Left ventricle myocardium superior (tissue), 1 donor: Measurements from ENCODE around the gene ARHGAP25. TPM values are rescaled to one million over a fixed set of nuclear protein-coding genes. Genes with fewer than 3 reads are reported as not detected.

Experiments used
- ATAC-seq: fragments of 200-7000 bp; cut with Tn5 transposase; one replicate; pipeline ENCODE4 v1.9.1; 2020; ENCODE audit warnings: mild to moderate bottlenecking, moderate library complexity
- DNase-seq: peaks from one replicate; pipeline ENCODE4 v3.0.0-alpha.2; 2020
- intact Hi-C: fragments of 100-400 bp; cut with micrococcal nuclease; formaldehyde crosslinking; loops from one replicate; pipeline ENCODE4 v1.11.0; 2022
- total RNA-seq: library from RNA; stranded (reverse); fragmentation: NEBNext Ultra II Directional; extraction: Animal tissue kit (Norgen Biotek cat#: 25700); gene quantifications from one replicate; pipeline ENCODE4 v1.2.1, GENCODE V29; 2021
- donor health status: DM: no; HTN: yes; CAD: no; lungs with severe emphysema.

The ARHGAP25 gene
- total RNA-seq, 1 donor from 2014 or later = 5.4 TPM

DNA sequence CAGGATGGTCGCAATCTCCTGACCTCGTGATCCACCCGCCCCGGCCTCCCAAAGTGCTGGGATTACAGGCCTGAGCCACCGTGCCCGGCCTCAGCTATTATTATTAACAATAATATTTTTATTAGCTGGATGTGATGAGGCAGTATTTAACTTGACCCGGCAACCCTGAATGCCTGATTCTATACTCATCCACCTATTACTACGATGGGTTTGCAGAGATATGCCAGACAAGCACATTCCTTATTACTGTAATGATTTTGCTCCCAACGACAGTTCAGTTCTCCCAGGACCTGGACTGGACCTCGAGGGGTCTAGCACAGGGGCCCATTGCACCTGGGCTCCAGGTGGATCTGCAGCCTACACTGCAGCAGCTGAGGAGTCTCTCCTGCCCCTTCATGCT lies 104.0 kb downstream of the ARHGAP25 start:
- ATAC-seq = no peak
- intact Hi-C loops = loop anchor here (10.0 kb wide), 1 partner anchor 64 kb away; no protein-coding TSS in a partner anchor
- DNase-seq = no peak

DNA sequence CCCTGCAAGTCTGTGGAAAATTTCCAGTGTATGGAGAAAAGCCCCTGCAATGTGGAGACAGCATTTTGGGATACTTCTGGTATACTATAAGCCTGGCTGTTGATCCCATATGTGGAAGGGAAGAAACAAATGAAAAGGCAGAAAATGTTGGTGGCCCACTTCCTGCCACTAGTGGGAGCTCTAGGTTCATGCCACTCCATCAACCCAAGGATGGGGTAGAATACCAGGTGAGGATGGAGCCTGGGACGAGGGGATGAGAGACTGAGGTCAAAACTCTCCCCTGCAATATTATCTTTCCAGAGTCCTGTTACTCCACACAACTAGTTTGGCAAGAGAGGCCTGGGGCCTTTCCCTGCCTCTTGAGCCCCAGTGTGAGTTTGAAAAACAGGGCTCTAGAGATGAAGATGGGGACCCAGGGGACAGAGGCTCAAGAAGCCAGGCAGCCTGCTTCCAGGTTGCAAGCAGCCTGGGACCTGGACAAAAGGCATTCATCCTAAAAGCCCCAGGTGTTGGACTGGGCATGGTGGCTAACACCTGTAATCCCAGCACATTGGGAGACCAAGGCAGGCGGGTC lies 104.7 kb downstream of the ARHGAP25 start:
- intact Hi-C loops = loop anchor here (10.0 kb wide), 1 partner anchor 65 kb away; no protein-coding TSS in a partner anchor
- DNase-seq (no peak), ATAC-seq (no peak)

DNA sequence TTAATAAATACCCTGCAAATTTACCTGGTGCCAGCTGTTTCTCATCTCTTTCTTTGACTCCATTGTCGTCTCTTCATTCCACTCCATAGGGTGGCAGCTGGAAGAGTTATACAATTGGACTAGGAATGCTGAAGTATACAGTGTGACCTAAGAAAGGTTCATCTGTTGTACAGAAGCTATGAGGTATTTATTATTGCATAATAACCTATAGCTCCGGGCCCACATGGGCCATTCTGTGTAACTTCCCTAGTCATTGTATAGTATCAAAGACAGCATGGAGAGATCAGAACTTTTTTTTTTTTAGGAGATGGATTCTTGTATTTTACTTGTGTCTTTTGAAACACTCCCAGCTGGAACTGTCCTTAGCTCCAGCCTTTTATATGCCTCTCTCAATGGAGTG lies 110.4 kb downstream of the ARHGAP25 start:
- ATAC-seq (no peak), DNase-seq (no peak)
- intact Hi-C loops = no loop called here

DNA sequence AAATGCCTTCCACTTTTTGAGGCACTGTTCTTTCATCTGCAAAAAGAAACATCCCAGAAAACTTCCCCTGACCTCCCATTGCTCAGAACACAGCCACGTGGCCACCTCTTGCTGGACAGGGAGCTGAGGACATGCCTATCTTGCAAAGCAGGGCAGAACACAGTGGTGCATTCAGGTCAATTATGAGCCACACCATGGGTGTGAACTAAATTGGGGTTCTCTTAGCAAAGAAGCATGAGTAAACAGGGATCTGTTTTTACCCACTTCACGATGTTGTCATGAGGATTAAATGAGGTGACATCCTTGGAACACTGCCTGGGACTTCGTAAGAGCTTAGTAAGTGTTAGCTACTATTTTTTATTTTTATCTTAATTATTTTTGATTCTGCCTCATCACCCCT lies 111.5 kb downstream of the ARHGAP25 start:
- DNase-seq (no peak), ATAC-seq (no peak)
- intact Hi-C loops = no loop called here

DNA sequence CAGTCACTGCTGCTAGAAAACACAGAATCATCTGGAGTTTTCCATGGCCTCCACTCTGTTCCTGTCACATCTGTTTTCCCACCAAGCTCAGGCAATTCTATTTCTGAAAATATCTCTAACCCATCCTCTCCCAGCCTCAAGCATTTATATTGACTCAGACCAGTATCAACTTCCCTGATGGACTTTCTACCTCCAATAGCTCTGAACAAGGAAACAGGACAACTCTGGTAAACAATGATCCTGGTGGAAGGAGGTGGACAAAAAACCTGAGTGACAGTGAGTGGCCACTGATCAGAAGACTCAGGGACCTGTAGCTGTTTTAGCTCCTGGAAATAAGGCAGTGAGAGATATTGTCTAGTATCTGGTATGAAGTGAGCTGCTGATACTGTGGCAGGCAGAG lies 113.1 kb downstream of the ARHGAP25 start:
- intact Hi-C loops = no loop called here
- DNase-seq (no peak), ATAC-seq (no peak)

DNA sequence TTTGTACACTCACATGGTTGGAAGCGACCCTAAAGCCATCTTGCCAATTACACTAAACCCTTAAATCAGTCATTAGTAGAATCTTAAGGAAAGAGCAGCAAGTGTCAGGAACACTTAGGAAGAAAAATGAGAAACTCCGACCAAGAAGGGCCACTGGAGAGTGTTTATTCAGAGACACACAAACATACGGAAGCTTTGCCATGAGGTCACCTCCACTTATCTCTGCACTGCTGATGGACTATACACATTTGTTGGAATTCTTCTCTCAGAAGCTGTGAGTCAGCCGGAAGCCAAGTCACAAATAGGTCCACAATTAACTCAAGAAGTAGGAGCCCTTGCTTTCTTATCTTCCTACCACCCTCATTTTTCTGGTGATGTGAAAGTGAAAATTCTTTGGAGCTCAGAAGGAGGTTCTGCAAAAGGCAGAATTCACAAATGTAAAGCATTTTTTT lies 115.0 kb downstream of the ARHGAP25 start:
- intact Hi-C loops = no loop called here
- DNase-seq = no peak
- ATAC-seq = no peak

DNA sequence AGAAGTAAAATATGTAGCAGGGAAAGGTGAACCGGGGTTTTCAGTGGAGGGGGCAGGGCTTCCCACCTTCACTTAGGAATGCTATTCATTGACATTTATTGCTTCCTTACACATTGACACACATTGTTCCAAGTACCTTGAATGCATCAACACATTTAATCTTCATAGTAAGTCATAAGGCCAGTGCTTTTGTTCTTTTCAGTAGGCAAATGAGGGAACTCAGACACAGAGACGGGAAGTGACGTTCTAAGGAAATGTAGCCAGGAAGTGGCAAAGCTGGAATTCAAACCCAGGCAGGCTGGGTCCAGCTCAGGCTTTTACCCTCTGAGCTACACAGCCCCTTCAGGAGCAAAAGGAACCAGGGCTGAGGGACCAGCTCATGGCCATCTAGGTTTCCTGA lies 115.9 kb downstream of the ARHGAP25 start:
- intact Hi-C loops = no loop called here
- DNase-seq = no peak
- ATAC-seq = no peak

DNA sequence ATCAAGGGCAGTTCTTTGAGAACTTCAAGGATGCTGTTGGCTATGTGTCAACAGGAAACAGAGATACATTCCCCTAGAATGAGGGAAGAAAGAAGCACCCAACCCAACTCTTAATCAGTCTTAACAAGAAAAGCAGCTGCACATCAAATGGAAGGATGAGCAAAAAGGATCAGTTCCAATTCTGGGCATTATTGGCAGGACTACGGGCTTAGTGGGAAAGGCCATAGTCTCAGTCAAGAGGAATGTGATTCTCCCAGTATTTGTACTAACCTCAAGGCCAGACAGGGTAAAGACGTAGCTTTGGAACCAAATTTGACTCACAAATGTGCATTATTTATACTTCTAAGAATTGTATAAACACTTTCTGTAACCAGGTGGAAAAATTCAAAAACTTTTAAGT lies 118.4 kb downstream of the ARHGAP25 start:
- ATAC-seq = no peak
- intact Hi-C loops = no loop called here

DNA sequence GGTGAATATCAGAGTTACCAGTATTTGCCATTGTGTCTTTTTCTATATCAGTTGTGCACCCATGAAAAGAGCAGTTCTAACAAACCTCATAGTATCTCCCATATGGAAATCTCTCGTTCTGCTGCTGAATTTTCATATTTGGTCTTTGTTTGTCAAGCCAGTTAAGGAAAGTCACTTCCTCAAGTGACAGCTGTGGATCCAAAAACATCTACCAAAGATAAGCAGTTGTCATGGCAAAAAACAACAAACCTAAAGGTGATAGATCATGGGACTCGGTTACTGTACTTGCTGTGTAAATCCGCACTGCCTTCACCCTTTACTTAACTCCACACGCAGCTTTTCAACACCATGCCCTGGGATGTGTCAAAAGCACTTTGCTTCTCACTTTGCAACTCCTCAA lies 119.3 kb downstream of the ARHGAP25 start:
- no peak for DNase-seq
- intact Hi-C loops = no loop called here

More for the DNA sequence above, 118.4 kb downstream of the ARHGAP25 start:
- no peak for DNase-seq

DNA sequence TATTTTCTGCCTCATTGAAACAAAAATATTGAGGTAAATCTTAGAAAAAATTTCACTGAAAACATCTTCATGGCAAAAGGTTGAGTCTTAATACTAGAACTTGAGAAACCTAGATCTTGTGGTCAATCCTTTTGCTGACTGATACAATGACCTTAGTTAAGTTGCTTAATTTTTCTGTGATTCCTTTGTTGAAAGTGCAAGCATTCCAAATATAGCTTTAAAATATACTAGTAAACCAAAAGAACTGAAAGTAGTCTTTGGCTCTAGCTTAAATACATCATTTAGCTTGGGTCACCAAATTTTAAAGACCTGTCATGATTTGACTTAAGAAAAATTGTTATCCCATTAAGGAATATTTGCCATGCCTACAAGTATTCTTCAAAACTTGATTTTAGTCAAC lies 119.9 kb downstream of the ARHGAP25 start:
- ATAC-seq = no peak
- DNase-seq = no peak
- intact Hi-C loops = no loop called here

More for the DNA sequence above, 119.3 kb downstream of the ARHGAP25 start:
- peak; percentile 56 for ATAC-seq

DNA sequence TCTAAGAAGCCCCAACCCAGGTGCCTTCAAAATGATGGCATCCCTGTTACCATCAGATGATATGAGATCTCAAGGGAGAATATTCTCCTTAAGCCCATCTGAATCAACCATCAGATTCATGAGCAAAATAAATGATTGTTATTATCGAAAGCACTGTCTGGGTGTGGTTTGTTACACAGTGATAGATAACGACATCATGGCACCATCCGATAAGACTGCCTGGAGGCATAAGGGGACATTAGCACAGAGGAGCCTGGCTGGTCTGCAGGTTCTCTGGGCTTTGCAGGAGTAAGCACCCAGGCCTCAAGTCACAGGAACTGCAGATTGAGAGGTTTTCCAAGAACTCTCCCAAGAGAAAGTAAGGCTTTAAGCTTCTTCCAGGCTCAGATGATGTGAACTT lies 120.9 kb downstream of the ARHGAP25 start:
- intact Hi-C loops = no loop called here
- ATAC-seq = no peak

DNA sequence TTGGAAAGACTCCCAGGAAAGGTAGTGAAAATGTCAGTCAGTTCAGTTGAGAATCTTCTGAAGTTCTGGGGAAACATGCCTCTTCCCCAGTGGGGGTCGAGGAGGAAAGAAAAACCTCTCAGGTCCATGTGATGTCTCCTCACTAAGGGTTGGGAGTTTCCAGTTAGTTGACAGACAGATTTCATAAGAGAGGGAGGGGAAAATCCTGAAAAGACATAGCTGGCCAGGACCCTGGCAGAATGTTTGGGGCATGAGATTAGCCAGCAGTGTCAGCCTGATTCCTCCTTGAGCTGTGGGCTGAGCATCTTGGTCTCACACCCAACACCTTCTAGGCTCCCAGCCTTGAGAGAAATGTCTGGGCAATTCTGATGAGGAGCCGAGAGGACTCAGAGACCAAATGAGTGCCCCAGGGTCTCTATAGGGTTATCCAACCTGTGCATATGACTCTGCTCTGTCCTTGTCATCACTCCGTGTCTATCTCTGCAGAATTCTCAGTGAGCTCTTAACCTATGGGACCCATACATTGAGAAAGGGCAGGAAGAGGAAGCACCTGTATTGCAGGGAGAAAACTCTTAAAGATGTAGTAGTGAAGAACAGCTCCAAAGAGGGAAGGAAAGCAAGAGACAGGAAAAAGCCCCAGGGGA lies 122.7 kb downstream of the ARHGAP25 start:
- intact Hi-C loops = no loop called here
- no peak for ATAC-seq
- no peak for DNase-seq

More for the DNA sequence above, 120.9 kb downstream of the ARHGAP25 start:
- DNase-seq = no peak

DNA sequence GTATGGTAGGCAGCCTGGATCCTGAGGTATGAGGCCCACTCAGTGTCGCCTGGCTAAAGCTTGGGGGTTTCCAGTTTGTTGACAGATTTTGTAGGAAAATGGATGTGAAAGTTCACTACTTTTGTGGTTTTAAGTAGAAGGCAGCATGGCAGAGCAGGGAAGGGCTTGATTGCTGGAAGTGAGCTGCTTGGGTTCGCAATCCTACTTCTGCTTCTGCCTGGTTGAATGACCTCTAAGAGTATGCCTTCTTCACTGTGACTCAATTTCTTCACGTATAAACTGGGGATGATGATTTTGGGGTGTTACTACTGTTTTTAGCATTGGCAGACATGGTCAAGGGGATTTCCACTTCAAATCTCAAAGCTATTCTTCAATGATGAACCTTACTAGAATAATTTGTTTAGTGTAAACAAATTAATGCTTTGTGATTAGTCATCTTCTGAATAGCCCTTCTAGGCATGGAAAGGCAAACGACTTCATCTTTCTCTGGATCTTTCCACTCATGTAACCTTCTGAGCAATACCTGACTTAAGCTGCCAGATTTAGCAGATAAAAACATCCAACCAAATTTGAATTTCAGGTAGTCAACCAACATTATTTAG lies 123.3 kb downstream of the ARHGAP25 start:
- intact Hi-C loops = no loop called here
- DNase-seq = no peak
- ATAC-seq = no peak

DNA sequence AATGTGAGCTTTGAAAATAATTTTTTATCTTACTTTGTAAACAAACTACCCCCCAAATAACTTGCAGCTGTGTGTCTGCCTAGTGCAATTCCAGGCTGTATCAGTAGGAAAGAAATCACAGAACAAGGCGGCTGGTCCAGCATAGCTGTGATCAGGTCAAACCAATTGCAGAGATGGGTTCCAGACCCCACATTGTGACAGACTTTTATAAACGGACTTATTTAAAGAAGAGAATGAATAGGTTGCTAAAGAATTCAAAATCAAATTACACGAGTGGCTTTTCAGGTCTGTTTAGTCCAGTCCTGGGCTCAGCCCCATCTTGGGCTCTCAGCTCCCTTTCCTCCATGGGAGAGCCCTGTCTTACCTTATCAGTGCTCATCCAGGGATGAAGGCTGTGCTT lies 125.5 kb downstream of the ARHGAP25 start:
- ATAC-seq (no peak), DNase-seq (no peak)
- intact Hi-C loops = no loop called here

DNA sequence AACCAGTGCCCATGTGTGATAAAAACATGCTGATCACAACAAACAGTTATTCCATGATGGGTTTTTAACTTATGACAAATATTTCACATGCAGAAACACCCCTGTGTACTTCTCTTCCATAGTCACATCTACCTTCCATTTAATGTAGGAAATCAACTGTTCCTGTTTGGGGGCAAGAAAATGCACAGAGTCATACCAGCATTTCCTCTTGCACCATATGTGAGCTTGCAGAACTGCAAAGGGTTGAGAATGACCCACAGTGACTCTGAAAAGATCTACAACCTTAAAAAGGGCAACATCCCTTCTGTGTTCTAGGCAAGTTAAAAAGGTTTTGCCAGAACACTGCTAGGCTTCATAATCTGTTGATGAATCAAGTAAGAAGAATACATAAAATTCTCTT lies 126.7 kb downstream of the ARHGAP25 start:
- ATAC-seq (no peak), DNase-seq (no peak)
- intact Hi-C loops = no loop called here

DNA sequence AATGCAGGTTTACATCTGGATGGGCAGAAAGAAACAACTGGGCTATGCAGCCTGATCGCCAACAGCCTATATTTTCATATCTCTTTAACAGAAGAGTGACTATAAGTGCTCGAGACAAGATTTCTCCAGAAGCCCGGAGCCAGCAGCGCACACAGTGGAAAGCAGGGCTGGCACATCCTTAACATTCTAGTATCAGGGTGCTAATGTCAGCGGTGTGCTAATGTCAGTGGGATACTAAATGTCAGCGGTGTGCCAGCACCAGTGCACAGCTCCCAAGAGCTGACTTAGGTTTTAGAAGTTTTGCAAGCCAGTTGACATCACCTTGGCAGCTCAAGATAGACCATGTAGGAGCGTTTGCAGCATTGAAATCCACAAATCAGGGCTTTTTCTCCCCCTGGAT lies 128.3 kb downstream of the ARHGAP25 start:
- intact Hi-C loops = no loop called here
- ATAC-seq = peak; percentile 57
- DNase-seq = peak; percentile 28

DNA sequence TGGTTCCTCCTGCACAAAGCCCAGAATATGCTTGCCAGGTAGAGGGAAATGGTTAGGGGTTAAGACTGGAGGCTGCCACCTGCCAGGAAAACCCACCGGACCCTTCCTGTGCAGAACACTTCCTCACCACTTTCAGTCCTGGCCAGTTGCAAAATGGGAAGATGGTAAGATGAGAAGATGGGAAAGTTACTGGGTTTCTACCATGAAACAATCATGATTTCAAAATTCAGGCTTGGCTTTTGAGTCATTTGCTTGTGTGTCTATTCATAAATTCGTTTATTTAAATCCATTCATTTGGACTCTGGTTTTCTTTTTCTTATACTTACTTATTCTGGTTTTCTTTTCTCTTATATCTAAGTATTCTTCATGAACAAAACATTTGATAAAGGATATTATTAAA lies 129.4 kb downstream of the ARHGAP25 start:
- ATAC-seq = no peak
- no peak for DNase-seq
- intact Hi-C loops = no loop called here

DNA sequence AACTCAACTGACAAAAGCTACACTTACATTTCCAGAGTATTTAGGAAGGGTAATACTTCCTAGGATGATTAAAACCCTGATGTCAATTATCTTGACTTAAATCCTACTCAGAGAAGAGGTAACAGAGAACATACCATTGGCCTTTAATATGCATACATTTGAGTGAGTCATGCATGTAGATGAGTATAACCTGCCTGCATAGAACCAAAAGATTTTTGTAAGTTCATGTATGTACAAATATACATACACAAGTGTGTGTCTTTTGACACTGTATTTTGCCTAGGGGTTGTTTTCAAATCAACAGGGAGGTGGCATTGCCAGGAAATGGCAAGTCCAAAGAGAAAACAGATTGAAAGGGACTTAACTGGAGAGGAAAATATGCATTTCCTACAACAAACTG lies 130.5 kb downstream of the ARHGAP25 start:
- ATAC-seq (no peak), DNase-seq (no peak)
- intact Hi-C loops = no loop called here

DNA sequence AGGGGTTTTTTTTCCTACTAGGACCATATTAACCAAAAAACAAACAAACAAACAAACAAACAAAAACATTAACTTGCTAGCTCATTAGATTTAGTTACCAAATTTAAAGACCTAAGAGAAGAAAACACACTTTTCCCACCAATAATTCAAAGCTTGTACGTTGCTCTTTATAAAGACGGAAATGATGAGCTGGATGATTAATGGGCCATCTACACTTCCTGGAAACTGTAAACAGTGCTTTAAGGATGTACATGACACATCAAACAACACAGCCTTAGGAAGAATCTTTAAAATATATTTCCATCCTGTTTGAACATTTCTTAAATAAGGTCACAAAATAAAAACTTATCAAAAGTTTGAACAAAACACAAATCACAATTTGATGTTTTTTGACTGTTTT lies 135.6 kb downstream of the ARHGAP25 start:
- DNase-seq (no peak), ATAC-seq (no peak)
- intact Hi-C loops = no loop called here

DNA sequence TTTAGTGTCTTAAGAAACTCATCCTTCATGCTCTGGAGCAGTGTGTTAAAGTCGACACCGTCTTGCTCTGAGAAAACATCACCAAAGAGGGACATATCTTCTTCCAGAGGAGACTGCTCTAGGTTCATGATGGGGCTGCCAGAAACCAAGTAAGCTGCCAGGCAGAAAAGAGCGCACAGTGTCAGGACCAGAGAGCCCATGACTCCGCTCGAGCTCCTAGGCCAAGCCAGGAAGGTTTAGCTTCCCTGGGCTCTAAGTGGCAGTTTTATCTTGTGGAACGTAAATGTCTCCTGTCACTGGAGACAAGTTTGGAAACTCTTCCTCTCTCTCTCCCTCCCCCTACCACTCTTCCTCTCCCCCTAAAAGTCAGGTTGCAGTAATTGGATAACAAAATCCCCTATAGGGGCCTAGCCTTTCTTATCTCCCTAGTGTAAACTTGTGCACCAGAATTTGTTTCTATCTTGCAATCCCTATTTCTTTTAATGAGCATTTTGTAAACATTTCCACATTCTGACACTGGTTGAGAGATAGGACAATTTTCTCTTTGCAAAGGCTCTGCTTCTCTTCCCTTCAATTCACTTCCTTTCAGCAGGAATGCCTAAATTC lies 136.7 kb downstream of the ARHGAP25 start, which contains the start of gene BMP10:
BMP10 (minus strand) TSS at position 239 of the 606 bp plus-strand sequence; CDS start at position 200, 39 bp downstream.
- no peak for DNase-seq
- intact Hi-C loops = no loop called here
- ATAC-seq = no peak
